ENCODE measurements around the gene FBXO28. TPM values are rescaled to one million over a fixed set of nuclear protein-coding genes. Genes with fewer than 3 reads are reported as not detected.

FBXO28 gene
- total and polyA plus RNA-seq, 4 donors, result 6.8 to 27.4 (median 17.8) TPM

- Histone ChIP-seq H3K4me1 (ENCODE audit: control insufficient read depth in 1 of 2, insufficient read depth in 2 of 2, low read length in 2 of 2) (no peaks in the 10 kb centered on the region), H3K27me3 (ENCODE audit: control insufficient read depth in 1 of 2, insufficient read depth in 2 of 2, low read length in 1 of 2) (no peaks in the 10 kb centered on the region), H3K9me3 (ENCODE audit: control insufficient read depth, low read length) (no peaks in the 10 kb centered on the region), H3K27ac (ENCODE audit: low read depth in 1 of 2, low read length in 2 of 2) (no peak overlapping the region), H3K36me3 (ENCODE audit: control insufficient read depth in 1 of 2, insufficient read depth in 2 of 2, low read length in 1 of 2) (peaks cover 3 to 7% of the 10 kb centered on the region in 2 donors), H3K4me3 (ENCODE audit: low read length in 2 of 2) (no peak overlapping the region)
- DNase-seq (no peak), ATAC-seq (ENCODE audit: low FRiP score) (no peak)
- WGBS, 2 donors, result 87 to 94% methylated on average over 8 of the region's 8 CpGs
- intact Hi-C loops (cut with DNase I), result no loop called here
Measured at GRCh38 chr1:224193319-224193966, 79.5 kb downstream of the FBXO28 start.

GRCh38 chr1:224196813-224197600 lies 83.1 kb downstream of the FBXO28 start:
- no peaks in the 10 kb centered on the region for H3K9me3 ChIP-seq (ENCODE audit: control insufficient read depth, low read length)
- no peak overlapping the region for H3K27ac ChIP-seq (ENCODE audit: low read depth in 1 of 2, low read length in 2 of 2)
- H3K4me1 ChIP-seq (ENCODE audit: control insufficient read depth in 1 of 2, insufficient read depth in 2 of 2, low read length in 2 of 2), result no peaks in the 10 kb centered on the region
- no peak for ATAC-seq (ENCODE audit: low FRiP score)
- H3K36me3 ChIP-seq (ENCODE audit: control insufficient read depth in 1 of 2, insufficient read depth in 2 of 2, low read length in 1 of 2), result peaks cover 3 to 7% of the 10 kb centered on the region in 2 donors
- no peak for DNase-seq
- no peak overlapping the region for H3K4me3 ChIP-seq (ENCODE audit: low read length in 2 of 2)
- no peaks in the 10 kb centered on the region for H3K27me3 ChIP-seq (ENCODE audit: control insufficient read depth in 1 of 2, insufficient read depth in 2 of 2, low read length in 1 of 2)
- intact Hi-C loops (cut with DNase I), result no loop called here
- WGBS, 2 donors, result 70% methylated on average over 5 of the region's 5 CpGs

GRCh38 chr1:224198572-224198971 lies 84.7 kb downstream of the FBXO28 start:
- H3K27me3 ChIP-seq (ENCODE audit: control insufficient read depth in 1 of 2, insufficient read depth in 2 of 2, low read length in 1 of 2), result no peaks in the 10 kb centered on the region
- peaks cover 0 to 3% of the 10 kb centered on the region in 2 donors for H3K36me3 ChIP-seq (ENCODE audit: control insufficient read depth in 1 of 2, insufficient read depth in 2 of 2, low read length in 1 of 2)
- 88 to 96% methylated on average over 4 of the region's 4 CpGs for WGBS, 2 donors
- ATAC-seq (ENCODE audit: low FRiP score) (no peak), DNase-seq (no peak)
- H3K4me1 ChIP-seq (ENCODE audit: control insufficient read depth in 1 of 2, insufficient read depth in 2 of 2, low read length in 2 of 2), result no peaks in the 10 kb centered on the region
- no peak overlapping the region for H3K4me3 ChIP-seq (ENCODE audit: low read length in 2 of 2)
- H3K27ac ChIP-seq (ENCODE audit: low read depth in 1 of 2, low read length in 2 of 2), result no peak overlapping the region
- no peaks in the 10 kb centered on the region for H3K9me3 ChIP-seq (ENCODE audit: control insufficient read depth, low read length)
- intact Hi-C loops (cut with DNase I), result no loop called here

GRCh38 chr1:224199679-224200078 lies 85.8 kb downstream of the FBXO28 start:
- WGBS, 2 donors, result 74 to 81% methylated on average over 2 of the region's 2 CpGs
- no peaks in the 10 kb centered on the region for H3K36me3 ChIP-seq (ENCODE audit: control insufficient read depth in 1 of 2, insufficient read depth in 2 of 2, low read length in 1 of 2)
- no peak overlapping the region for H3K27ac ChIP-seq (ENCODE audit: low read depth in 1 of 2, low read length in 2 of 2)
- no peak for ATAC-seq (ENCODE audit: low FRiP score)
- no peaks in the 10 kb centered on the region for H3K27me3 ChIP-seq (ENCODE audit: control insufficient read depth in 1 of 2, insufficient read depth in 2 of 2, low read length in 1 of 2)
- H3K4me3 ChIP-seq (ENCODE audit: low read length in 2 of 2), result no peak overlapping the region
- no peaks in the 10 kb centered on the region for H3K9me3 ChIP-seq (ENCODE audit: control insufficient read depth, low read length)
- no peak for DNase-seq
- intact Hi-C loops (cut with DNase I), result no loop called here
- H3K4me1 ChIP-seq (ENCODE audit: control insufficient read depth in 1 of 2, insufficient read depth in 2 of 2, low read length in 2 of 2), result no peaks in the 10 kb centered on the region

GRCh38 chr1:224201383-224201782 lies 87.5 kb downstream of the FBXO28 start:
- H3K4me1 ChIP-seq (ENCODE audit: control insufficient read depth in 1 of 2, insufficient read depth in 2 of 2, low read length in 2 of 2), result no peaks in the 10 kb centered on the region
- ATAC-seq (ENCODE audit: low FRiP score) (no peak), DNase-seq (no peak)
- H3K9me3 ChIP-seq (ENCODE audit: control insufficient read depth, low read length), result no peaks in the 10 kb centered on the region
- no peak overlapping the region for H3K27ac ChIP-seq (ENCODE audit: low read depth in 1 of 2, low read length in 2 of 2)
- intact Hi-C loops (cut with DNase I), result no loop called here
- 73 to 78% methylated on average over 5 of the region's 5 CpGs for WGBS, 2 donors
- H3K27me3 ChIP-seq (ENCODE audit: control insufficient read depth in 1 of 2, insufficient read depth in 2 of 2, low read length in 1 of 2), result no peaks in the 10 kb centered on the region
- no peaks in the 10 kb centered on the region for H3K36me3 ChIP-seq (ENCODE audit: control insufficient read depth in 1 of 2, insufficient read depth in 2 of 2, low read length in 1 of 2)
- H3K4me3 ChIP-seq (ENCODE audit: low read length in 2 of 2), result no peak overlapping the region

- intact Hi-C loops (cut with DNase I), result no loop called here
- Histone ChIP-seq H3K4me3 (ENCODE audit: low read length in 2 of 2) (no peak overlapping the region), H3K4me1 (ENCODE audit: control insufficient read depth in 1 of 2, insufficient read depth in 2 of 2, low read length in 2 of 2) (no peaks in the 10 kb centered on the region), H3K36me3 (ENCODE audit: control insufficient read depth in 1 of 2, insufficient read depth in 2 of 2, low read length in 1 of 2) (no peaks in the 10 kb centered on the region), H3K9me3 (ENCODE audit: control insufficient read depth, low read length) (no peaks in the 10 kb centered on the region), H3K27ac (ENCODE audit: low read depth in 1 of 2, low read length in 2 of 2) (no peak overlapping the region), H3K27me3 (ENCODE audit: control insufficient read depth in 1 of 2, insufficient read depth in 2 of 2, low read length in 1 of 2) (no peaks in the 10 kb centered on the region)
- WGBS, 2 donors, result 95 to 97% methylated on average over 4 of the region's 4 CpGs
- DNase-seq (no peak), ATAC-seq (ENCODE audit: low FRiP score) (no peak)
Measured at GRCh38 chr1:224201853-224202252, 87.9 kb downstream of the FBXO28 start.

GRCh38 chr1:224203243-224204016 lies 89.5 kb downstream of the FBXO28 start:
- 48 to 55% methylated on average over 8 of the region's 8 CpGs for WGBS, 2 donors
- DNase-seq, result peak in 1 of 2 donors; percentile 83

GRCh38 chr1:224205438-224205840 lies 91.5 kb downstream of the FBXO28 start:
- H3K4me3 ChIP-seq (ENCODE audit: low read length in 2 of 2), result no peak overlapping the region
- H3K4me1 ChIP-seq (ENCODE audit: control insufficient read depth in 1 of 2, insufficient read depth in 2 of 2, low read length in 2 of 2), result no peaks in the 10 kb centered on the region
- no peaks in the 10 kb centered on the region for H3K36me3 ChIP-seq (ENCODE audit: control insufficient read depth in 1 of 2, insufficient read depth in 2 of 2, low read length in 1 of 2)
- intact Hi-C loops (cut with DNase I), result no loop called here
- ATAC-seq (ENCODE audit: low FRiP score) (no peak), DNase-seq (no peak)
- H3K27me3 ChIP-seq (ENCODE audit: control insufficient read depth in 1 of 2, insufficient read depth in 2 of 2, low read length in 1 of 2), result no peaks in the 10 kb centered on the region
- no peak overlapping the region for H3K27ac ChIP-seq (ENCODE audit: low read depth in 1 of 2, low read length in 2 of 2)
- 24 to 27% methylated on average over 4 of the region's 4 CpGs for WGBS, 2 donors
- H3K9me3 ChIP-seq (ENCODE audit: control insufficient read depth, low read length), result no peaks in the 10 kb centered on the region

More at GRCh38 chr1:224203243-224204016, 89.5 kb downstream of the FBXO28 start:
- H3K4me3 ChIP-seq (ENCODE audit: low read length in 2 of 2), result no peak overlapping the region
- H3K27me3 ChIP-seq (ENCODE audit: control insufficient read depth in 1 of 2, insufficient read depth in 2 of 2, low read length in 1 of 2), result no peaks in the 10 kb centered on the region
- H3K4me1 ChIP-seq (ENCODE audit: control insufficient read depth in 1 of 2, insufficient read depth in 2 of 2, low read length in 2 of 2), result no peaks in the 10 kb centered on the region
- no peaks in the 10 kb centered on the region for H3K36me3 ChIP-seq (ENCODE audit: control insufficient read depth in 1 of 2, insufficient read depth in 2 of 2, low read length in 1 of 2)
- no peaks in the 10 kb centered on the region for H3K9me3 ChIP-seq (ENCODE audit: control insufficient read depth, low read length)
- no peak overlapping the region for H3K27ac ChIP-seq (ENCODE audit: low read depth in 1 of 2, low read length in 2 of 2)
- intact Hi-C loops (cut with DNase I), result no loop called here
- peak; percentile 24 for ATAC-seq (ENCODE audit: low FRiP score)

All from aorta (tissue), 5 donors.